Esophagus mucosa (tissue), 1 donor: ENCODE results near the gene MRPS22. TPM values are rescaled to one million over a fixed set of nuclear protein-coding genes. Genes with fewer than 3 reads are reported as not detected.
A peak's percentile ranks its signal among the peaks of the same experiment; 100 is the strongest.
"Not testable (repeated sequence)": the region's sequence is repeated elsewhere in the genome, so short reads cannot be mapped to it uniquely, and the experiment has no call there.

ENCODE experiments used
- ATAC-seq: fragments of 200-7000 bp; cut with Tn5 transposase; one replicate; pipeline ENCODE4 v1.9.1; 2020
- total RNA-seq: library from RNA; stranded (reverse); gene quantifications from one replicate; pipeline ENCODE4 v1.2.4, GENCODE V29; 2023
- donor health status: DM: yes; HTN: yes; CAD: no.

The MRPS22 gene
- total RNA-seq, 1 donor from 2014 or later, result 51.1 TPM

GRCh38 chr3:139312416-139312815, 31.4 kb upstream of the MRPS22 start:
- ATAC-seq, result no peak

- no peak for ATAC-seq
Measured at GRCh38 chr3:139312959-139313358, 30.9 kb upstream of the MRPS22 start.

DNA sequence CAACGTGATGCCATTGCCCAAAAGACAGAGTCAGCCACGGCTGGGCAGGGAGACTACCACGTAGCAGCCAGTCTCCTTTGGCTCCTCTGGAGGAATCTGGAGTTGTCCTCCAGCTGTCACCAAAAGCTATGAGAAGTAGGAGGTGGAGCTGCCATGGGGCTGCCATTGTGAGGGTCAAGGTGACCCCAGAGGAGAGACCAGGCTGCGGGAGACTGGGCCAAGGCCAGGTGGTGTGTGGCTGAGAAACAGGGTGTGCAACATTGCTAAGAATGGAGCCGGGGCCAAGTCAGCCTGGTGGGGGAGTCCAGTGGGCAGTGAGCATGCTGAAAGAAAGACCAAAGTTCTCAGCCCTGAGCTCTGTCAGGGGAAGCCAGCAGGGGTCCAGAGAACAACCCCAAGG, 29.9 kb upstream of the MRPS22 start:
- no peak for ATAC-seq

DNA sequence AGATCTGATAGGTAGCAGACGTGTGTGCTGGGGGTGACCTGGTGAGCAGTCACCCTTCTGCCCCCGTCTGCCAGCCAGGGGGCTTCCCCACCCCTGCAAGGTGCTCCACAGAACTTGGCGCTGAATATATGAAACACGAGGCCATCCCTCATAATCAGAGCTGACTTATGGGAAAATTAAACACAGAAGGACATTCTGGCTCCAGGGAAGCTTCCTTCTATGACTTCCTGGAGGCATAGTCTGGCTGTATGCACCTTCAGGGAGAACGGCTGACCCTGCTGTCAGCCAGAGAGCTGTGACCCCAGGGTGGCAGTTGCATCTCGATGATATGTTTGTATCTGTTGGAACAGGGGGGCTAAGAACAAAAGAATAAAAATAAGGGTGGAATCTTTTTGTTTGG, 26.6 kb upstream of the MRPS22 start:
- no peak for ATAC-seq

DNA sequence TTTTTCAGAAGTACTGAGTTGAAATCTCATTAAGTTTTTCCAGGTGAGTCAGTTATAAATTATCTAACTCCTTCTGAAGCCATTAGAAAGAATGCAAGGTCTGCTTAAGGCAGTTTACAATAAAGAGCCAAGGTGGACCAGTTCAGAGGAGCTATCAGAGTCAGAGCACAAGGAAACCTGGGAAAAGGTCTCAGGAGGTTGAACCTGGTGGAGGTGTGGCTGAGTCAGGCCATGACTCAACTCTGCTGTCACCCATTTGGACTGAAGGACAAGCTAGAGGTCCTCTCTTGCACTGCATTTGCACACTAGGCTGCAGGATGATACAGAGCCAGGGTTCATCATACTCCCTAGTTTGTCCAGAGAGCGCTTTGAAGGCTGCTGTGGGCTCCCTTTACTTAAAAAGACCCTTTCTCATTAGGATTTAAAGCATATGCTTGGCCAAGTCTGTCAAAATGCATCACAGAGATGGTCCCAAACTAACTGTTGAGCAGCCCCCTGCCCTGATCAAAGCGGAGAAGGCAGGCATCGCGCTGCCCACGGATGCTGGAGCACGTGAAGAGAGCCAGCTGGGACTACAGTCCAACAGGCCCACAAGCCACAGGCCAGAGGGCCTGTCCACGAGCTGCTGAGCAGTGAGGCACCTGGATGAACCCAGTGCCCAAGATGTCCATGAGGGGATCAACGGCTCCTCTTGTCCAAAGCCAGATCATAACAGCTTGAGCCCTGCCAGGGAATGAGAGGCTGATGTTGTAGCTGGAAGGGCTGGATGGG, 26.0 kb upstream of the MRPS22 start:
- ATAC-seq, result peak; percentile 69

DNA sequence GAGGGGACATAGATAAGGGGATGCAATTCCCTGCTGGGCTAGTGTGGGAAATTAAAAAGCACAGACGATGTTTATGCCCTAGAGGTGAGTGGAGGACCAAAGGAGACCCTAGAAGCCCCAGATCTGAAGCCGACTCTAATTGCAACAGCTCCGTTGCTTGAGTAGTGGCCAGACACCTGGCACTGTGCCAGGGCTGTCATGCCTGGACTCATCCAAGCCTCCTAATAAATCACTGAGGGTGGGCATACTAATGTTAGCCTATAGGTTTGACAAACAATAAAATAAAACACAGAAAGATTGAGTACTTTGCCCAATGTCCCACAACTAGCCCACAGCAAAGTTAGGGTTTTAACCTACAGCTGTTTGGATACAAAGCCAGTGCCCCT, 25.4 kb upstream of the MRPS22 start:
- no peak for ATAC-seq

- ATAC-seq, result no peak
Measured at GRCh38 chr3:139318826-139319225, 25.0 kb upstream of the MRPS22 start.

DNA sequence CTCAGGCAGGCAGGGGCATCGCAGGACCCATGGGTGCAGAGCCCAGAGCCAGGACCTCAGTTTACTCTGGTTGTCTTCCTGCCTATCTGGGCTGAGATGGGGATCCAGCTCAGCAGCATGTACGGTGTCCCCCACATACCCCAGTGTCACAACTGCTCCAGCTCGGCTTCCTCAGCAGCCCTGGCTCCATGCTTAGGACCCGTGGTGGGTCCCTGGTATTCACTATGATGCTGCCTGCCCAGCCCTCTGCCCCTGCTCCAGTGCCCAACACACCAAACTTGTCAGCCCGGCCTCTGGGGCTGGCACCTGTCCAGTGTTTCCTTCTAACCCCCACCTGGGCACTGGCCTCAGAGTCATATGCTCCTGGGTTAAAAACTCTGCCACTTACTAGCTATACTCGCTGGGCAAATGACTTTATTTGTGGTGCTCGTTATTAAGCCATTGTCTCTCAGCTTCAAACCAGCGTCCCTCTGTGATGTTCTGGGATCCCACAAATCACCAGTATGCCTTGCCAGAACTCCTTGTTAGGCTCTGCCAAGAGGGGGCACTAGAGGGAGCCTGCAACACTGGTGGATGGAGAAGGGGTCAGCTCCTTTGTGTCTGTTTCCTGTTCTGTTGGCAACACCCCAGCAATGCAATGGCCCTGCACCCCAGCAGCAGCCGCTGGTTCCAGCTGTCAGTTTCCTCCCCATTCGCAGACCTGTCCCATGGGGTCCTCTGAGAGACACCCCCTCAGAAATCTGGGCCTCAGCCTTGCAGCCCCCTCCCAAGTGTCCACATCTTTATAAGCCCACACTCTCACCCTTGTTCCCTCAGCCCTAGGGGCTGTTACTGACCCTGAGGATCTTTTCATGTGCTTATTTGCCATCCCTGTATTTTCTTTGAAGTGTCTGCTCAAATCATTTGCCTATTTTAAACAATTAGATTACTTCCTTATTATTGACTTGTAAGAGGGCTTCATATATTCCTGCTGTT, 24.1 kb upstream of the MRPS22 start:
- no peak for ATAC-seq

GRCh38 chr3:139320551-139321309, 23.1 kb upstream of the MRPS22 start:
- no peak for ATAC-seq

DNA sequence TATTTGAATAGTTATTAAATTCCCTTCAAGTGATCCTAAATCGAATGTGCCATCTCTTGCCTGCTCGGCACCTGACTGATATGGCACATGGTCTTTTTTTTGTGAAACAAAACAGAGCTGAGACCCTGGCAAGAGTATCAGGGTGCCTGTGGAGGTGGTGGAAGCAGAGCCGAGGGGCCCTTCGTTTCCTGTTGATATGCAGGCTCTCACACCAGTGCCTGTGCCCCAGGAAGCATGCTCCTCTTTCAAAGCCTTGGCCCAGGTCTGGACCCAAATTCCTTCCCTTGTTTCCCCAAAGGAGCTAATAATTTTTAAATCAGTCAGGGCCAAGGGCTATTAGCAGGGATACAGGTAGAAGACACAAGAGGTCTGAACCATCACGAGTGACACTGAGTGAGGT, 21.5 kb upstream of the MRPS22 start:
- no peak for ATAC-seq

GRCh38 chr3:139323146-139323545, 20.7 kb upstream of the MRPS22 start:
- no peak for ATAC-seq

DNA sequence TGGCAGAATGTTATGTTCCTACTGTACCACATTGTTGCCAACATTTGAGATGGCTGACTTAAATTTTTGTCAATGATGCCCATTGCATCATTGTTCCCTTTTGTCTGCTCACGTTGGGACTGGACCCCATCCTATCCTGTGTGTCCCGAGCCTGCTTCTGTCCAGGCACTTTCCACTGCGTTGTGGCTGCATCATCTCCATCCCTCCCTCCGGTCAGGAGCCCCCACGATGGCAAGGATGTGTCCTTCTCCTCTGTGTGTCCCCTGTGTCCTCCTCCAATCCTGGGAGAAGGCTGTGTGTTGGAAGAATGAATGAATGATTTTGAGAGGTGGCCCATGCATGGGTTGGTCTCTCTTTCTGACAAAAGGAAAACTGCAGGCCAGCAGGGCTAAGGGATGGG, 19.4 kb upstream of the MRPS22 start:
- no peak for ATAC-seq

DNA sequence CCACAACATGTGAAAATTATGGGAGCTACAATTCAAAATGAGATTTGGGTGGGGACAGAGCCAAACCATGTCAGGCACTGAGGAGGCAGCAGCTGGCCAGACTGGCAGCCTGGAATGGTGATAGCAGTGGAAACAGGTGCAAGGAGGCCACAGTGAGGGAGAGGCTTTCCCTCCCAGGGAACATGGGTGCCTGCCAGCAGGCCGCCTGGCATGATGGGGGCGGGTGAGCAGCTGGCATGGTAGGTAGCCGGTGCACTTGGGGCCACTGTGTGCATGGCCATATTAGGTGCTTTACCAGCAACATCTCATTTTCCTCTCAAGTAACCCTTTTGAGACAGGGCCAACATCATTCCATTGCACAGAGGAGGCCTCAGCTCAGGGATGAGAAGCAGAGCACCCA, 18.3 kb upstream of the MRPS22 start:
- ATAC-seq, result no peak

DNA sequence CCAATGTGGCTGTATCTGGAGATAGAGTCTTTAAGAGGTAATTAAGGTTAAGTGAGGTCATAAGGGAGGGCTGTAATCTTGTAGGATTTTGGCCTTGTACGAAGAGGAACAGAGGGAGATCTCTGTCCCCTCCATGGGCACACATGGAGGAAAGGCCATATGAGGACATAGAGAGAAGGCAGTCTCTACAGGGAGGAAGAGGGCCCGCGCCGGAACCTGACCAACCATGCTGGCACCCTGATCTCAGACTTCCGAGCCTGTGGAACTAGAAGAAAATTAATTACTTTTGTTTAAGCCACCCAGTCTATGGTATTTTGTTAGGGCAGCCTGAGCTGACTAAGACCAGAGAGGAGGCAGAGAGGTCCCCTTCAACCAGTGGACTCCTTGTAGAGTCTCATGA, 17.7 kb upstream of the MRPS22 start:
- no peak for ATAC-seq

- ATAC-seq, result no peak
Measured at GRCh38 chr3:139326707-139327106, 17.1 kb upstream of the MRPS22 start.

- ATAC-seq, result no peak
Measured at GRCh38 chr3:139327231-139327630, 16.6 kb upstream of the MRPS22 start.

DNA sequence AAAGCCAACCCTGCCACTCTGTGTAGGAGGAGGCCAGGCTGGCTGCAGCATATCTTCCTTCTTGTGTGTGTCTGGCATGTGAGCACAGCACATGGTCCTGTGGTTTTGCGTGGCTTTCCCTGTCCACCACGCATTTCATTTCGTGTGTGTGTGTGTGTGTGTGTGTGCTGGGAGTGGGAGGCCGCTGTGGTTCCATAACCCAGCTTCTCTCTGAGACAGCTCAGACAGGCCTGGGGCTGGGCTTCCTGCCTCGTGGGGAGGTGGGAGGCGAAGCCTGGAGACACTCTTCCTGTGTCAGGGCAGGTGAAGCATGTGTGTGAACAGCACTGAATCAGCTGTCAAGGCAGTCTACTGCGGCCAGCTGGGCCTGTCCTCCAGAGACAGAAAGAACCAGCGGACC, 16.0 kb upstream of the MRPS22 start:
- ATAC-seq, result no peak

- no peak for ATAC-seq
Measured at GRCh38 chr3:139328356-139328755, 15.5 kb upstream of the MRPS22 start.

DNA sequence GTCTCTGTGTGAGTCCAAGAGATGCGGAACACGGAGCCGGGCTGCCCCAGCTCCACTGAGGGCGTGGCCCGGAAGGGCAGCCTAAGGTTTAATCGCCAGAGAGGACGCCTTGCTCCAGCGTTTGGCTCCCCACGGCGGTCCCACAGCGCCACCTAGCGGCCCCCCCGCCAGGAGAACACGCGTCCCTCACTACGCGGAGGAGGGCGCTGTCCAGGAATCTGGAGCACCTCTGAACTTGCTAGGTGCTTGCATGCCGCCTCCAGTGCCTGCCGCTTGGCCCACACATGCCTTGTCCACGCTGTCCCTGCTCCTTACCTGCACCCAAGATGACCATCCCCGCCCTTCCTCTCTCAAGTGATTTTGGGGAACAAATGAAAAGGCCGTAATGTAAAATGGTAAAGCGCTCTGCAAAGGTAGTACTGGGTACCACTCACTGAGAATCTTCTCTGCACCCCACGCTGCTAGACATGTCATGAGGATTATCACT, 14.4 kb upstream of the MRPS22 start:
- peak; percentile 97 for ATAC-seq

- ATAC-seq, result no peak
Measured at GRCh38 chr3:139332092-139332491, 11.7 kb upstream of the MRPS22 start.

- not testable (repeated sequence) for ATAC-seq
Measured at GRCh38 chr3:139334675-139335074, 9.1 kb upstream of the MRPS22 start.

GRCh38 chr3:139338405-139338804, 5.4 kb upstream of the MRPS22 start:
- no peak for ATAC-seq
